ENCODE data around the gene TCF25.
"Not testable (repeated sequence)": the region's sequence is repeated elsewhere in the genome, so short reads cannot be mapped to it uniquely, and the experiment has no call there.

The TCF25 gene

DNA sequence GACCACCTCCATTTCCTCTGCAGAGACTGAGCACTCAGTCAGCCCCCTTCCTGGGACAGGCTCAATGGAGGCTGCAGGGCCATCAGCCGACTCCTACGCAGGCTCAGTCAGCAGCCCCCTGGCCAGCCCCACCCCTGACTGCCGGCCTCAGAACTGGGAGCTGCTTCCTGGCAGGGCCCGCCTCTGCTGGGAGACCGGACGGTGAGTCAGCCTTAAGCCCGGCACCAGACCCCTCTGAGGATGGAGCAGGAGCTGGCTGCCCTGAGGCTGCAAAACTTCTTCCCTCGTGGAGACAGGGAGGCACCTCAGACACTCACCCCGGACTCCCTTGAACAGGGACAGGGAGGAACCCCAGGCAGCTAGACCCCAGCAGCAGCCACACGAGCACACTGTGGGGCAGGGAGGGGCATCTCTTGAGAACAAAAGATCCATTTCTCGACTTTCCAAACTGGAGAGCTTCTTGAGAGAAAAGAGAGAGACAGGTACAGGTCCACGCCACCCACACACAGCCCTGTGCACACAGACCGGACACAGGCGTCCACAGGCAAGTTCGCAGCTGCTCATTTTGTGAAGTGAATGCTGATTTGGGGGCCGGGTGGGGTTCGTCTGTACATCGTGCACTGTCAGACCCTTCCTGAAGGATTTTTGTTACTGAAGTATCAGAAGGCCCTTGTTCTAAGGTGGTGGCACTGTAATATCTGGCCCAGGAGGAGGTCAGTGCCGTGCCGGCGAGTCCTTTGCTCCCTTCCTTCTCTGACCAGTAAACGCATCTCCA is 48.5 kb downstream of the TCF25 start:
- no peak for DNase-seq

- DNase-seq, result peak; percentile 39
These were observed 49.1 kb downstream of the TCF25 start for GRCh38 chr16:89922477-89922883.

DNA sequence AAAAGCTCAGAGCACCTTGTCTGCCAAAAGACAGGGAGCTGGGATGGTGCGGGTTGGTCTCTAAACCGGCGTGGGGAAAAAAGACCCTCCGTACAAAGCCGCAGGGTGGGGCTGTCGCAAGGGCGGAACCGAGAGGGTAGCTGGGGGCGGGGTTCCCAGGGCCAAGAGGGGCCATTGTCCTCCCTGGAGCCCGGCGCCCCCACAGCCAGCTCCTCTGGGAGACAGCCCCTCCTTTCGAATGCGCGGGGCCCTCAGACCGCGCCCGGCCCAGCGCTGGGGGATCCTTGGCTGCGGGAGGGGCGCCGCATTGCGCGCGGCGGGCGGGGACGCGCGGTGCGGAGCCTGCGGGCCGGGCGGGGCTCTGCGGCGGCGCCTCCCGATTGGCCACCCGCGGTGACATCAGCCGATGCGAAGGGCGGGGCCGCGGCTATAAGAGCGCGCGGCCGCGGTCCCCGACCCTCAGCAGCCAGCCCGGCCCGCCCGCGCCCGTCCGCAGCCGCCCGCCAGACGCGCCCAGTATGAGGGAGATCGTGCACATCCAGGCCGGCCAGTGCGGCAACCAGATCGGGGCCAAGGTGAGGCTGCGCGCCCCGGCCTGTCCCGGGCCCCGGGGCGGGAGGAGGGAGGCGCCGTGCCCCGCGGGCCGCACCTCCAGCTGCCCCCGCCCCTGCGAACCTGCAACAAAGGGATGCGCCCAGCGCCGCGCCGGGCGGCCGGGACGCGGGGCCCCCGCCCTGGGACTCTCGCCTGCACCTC is 49.7 kb downstream of the TCF25 start, which contains the start of gene TUBB3:
Gene TUBB3, plus strand, starts transcription at position 459 of the 756 bp plus-strand sequence. Its CDS starts 60 bp downstream, at position 519.
- no peak for DNase-seq

DNA sequence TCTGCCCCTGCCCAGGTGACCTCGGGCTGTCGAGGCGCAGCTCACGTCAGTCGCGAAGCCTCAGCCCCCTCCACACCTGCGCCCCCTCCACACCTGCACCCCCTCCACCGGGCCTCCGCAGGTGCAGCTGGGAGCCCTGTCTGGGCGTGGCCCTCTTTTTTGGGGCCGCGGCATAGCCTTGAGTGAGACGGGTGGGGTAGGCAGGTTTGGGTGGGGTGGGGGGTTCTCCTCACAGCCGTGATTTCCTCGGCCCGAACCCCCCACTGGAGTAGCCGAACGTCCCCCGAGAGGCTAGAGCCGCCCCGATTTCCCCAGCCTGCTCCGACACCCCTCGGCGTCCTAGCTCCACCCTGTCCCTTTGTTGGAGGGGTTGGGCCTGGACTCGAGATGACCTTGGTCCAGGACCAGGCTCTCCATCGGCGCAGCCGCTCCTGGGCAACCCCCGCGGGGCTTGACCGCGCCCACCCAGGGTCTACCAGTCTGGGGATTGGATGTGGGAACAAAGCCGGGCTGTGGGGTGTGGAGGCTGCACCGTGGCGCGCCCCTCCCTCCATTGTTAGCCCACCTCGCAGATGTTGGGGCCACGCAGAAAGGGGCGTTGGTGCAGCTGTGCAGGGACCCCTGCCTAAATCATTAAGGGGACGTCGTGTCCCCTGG is 50.4 kb downstream of the TCF25 start:
- no peak for DNase-seq

DNA sequence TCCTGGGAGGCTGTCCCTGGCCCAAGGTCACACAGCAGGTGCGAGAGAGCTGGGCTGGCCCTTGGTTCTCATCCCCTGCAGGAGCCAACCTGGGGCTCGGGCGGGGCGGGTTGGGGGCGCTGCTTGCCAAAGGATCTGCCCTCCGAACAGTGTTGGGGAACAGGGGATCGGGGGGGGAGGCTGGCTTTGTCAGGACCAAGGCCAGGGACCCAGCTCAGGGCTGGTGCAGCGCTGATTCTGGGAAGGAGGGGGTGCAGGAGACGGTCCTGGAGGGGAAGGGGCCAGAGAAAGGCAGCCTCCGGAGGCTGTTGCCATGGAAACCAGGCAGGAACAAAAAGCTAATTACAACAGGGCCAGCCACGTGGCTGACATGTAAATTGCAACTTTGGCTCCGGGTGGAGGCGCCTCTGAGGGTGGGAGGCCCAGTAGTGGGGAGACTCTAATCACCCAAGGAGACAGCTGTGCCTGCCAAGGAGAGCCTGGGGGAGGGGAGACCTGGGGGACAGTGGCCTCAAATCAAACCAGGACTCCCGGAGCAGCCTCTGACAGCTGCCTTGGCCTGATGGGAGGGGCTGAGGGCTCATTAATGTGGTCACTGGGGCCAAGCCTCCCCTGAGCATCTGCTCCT is 51.0 kb downstream of the TCF25 start:
- DNase-seq, result no peak

- no peak for DNase-seq
These were observed 51.5 kb downstream of the TCF25 start for GRCh38 chr16:89924925-89925307.

DNA sequence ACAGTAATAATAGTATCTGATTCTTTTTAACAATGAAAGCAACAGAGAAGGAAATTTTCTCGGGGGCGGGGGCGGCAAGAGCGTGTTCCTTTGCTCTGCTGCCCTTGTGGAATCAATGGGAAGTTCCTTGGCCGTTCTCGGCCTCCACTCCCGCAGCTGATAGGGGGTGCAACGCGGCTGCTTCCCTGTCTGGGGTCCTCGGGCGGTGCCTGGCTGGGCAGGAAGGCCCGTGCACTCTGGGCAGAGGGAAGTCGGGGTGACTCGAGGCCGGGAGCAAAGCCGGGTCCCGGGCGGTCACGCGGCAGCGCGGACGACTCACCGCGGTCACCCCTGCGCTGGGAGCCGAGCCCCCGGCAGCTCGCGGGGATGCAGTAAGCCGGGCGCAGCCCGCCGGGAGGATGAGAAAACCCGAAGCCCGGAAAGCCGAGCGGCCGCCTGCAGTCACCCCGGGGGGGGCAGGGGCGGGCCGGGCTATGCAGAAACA is 52.2 kb downstream of the TCF25 start:
- DNase-seq, result no peak

- no peak for DNase-seq
These were observed 58.0 kb downstream of the TCF25 start for GRCh38 chr16:89931305-89931896.

- no peak for DNase-seq
These were observed 58.6 kb downstream of the TCF25 start for GRCh38 chr16:89931964-89932363.

DNA sequence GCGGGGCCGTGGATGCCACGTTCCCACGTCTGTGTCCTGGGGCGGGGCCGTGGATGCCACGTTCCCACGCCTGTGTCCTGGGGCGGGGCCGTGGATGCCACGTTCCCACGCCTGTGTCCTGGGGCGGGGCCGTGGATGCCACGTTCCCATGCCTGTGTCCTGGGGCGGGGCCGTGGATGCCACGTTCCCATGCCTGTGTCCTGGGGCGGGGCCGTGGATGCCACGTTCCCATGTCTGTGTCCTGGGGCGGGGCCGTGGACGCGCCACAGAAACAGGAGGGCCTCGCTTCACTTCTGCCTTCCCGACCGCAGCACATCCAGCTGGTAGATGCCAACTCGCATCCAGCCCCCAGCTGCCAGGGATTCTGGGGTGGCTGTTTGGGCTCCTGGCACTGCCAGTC is 60.6 kb downstream of the TCF25 start:
- not testable (repeated sequence) for DNase-seq

DNA sequence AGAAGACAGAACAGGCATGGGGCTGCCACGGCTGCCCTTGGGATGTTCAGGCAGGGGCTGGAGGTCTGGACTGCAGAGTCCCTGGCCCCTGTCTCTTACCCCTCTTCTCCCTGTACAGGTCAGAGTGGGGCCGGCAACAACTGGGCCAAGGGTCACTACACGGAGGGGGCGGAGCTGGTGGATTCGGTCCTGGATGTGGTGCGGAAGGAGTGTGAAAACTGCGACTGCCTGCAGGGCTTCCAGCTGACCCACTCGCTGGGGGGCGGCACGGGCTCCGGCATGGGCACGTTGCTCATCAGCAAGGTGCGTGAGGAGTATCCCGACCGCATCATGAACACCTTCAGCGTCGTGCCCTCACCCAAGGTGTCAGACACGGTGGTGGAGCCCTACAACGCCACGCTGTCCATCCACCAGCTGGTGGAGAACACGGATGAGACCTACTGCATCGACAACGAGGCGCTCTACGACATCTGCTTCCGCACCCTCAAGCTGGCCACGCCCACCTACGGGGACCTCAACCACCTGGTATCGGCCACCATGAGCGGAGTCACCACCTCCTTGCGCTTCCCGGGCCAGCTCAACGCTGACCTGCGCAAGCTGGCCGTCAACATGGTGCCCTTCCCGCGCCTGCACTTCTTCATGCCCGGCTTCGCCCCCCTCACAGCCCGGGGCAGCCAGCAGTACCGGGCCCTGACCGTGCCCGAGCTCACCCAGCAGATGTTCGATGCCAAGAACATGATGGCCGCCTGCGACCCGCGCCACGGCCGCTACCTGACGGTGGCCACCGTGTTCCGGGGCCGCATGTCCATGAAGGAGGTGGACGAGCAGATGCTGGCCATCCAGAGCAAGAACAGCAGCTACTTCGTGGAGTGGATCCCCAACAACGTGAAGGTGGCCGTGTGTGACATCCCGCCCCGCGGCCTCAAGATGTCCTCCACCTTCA is 61.5 kb downstream of the TCF25 start:
- DNase-seq, result no peak

- DNase-seq, result not testable (repeated sequence)
These were observed 62.2 kb downstream of the TCF25 start for GRCh38 chr16:89935620-89936019.

DNA sequence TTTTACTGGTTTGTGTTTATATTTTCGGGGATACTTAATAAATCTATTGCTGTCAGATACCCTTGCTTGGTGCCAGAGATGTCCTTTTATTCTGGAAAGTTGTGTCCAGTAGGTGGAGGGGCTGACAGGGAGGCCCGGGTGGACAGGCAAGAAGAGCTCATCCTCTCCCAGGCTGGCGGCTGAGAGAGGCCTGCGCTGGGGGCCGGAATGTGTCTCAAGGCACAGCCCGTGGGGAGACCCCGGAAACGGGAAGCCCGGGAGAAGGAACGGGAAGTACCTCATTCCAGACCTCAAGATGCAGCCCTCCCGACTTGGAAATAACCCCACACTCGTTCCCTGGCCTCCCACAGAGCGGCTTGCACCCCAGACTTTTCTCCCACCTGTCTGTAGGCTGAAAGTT is 62.6 kb downstream of the TCF25 start:
- DNase-seq, result no peak

DNA sequence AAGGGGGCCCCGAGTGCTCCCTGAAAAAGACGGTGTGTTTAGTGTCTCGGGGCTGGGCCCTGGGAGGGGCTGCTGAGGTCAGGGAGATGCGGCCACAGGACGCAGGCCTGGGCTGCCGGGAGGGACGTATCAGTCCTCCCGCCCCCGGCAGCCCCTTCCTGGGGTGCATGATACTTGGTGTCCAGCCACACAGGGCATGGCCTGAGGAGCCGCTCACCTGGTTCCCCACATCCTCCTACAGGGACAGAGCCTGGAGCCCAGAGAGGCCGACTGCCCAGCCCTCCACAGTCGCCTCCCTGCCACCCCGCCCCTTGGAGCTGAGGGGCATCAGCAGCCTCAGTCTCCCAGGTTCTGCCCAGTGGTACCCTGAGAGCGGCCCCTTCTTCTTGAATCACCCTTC is 63.1 kb downstream of the TCF25 start:
- DNase-seq, result no peak

DNA sequence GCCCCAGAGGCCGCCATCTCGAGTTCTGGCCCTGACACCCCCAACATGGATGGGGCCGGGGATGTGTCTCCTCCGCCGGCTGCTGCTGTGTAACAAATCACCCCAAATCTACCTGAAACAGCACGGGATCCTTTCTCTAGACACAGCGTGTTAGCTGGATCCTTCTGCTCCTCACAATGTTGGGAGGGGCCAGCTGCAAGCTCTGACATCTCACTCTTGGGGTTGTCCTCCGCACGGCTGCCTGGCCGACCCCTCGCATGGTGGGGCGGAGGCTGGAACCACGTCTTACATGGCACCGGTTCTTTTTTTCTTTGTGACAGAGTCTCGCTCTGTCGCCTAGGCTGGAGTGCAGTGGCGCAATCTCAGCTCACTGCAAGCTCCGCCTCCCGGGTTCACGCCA is 63.6 kb downstream of the TCF25 start:
- no peak for DNase-seq

- DNase-seq, result no peak
These were observed 64.9 kb downstream of the TCF25 start for GRCh38 chr16:89938175-89938885.

- no peak for DNase-seq
These were observed 71.4 kb downstream of the TCF25 start for GRCh38 chr16:89944773-89945172.

GRCh38 chr16:89945654-89946053 is 72.3 kb downstream of the TCF25 start:
- no peak for DNase-seq

DNA sequence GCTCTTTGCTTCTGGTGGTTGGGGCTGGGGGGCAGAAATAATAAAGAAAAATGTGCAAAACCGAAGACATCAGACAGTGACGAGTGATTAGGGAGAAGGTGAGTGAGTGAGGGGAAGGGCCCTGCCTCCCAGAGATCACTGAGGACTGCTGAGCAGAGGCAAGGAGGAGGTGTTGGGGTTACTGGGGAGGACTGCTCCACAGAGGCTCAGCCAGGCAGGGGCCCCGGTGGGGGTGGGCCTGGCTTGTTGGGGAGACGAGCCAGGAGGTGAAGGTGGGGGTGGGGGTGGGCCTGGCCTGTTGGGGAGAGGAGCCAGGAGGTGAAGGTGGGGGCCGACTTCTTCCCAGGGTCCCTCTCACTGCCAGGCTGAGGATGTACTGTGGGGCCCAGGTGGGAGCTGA is 73.1 kb downstream of the TCF25 start:
- no peak for DNase-seq

GRCh38 chr16:89949121-89949742 is 75.8 kb downstream of the TCF25 start:
- DNase-seq, result no peak

Data from stimulated activated CD4-positive, alpha-beta T cell treated with anti-CD3 and anti-CD28 coated beads, Interleukin-4, amount 100 ng/mL, for 24 hours (primary cell).